ENCODE measurements around the gene PNPLA7. TPM values are rescaled to one million over a fixed set of nuclear protein-coding genes. Genes with fewer than 3 reads are reported as not detected.

PNPLA7 gene
- total RNA-seq, 1 experiment from 2014 or later, result 1.8 TPM

DNA sequence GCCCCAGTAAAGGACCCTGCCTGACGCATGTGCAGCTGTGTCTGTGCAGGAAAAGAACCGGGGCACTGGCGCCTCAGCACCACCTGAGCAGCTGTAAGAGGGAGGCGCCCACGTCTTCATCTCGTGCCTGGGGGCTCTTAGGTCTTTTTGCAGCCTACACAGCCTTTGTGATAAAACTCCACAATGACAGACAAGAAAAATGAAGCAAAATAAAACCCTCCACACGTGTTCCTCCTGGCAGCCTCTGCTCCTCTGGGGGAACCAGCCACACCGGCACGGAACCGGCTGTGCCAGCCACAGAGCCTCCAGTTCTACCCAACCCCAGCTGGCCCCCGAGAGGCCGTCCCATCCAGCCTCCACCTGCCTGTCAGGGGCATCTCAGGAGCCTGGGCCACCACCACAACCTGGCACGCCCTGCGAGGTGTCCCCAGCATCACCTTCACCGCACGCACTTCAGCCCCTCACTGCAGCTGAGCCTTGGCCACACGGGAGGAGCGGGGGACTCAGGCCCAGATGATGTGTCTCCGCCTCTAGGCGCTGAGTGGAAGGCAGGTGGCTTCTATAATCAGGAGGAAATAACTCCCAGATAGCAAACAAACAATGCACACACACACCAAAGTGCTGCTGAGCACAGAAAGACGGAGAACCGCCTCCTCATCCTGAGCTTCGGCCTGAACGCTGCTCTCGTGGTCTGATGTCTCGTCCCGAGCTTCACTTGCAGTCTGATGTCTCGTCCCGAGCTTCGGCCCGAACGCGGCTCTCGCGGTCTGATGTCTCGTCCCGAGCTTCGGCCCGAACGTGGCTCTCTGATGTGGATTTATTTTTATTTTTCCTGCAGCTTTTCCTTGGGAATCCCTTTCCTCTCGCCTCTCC lies 62.5 kb downstream of the PNPLA7 start:
- TF ChIP-seq EZH2phosphoT487 (IDR thresholded peaks at IDR 0.05; ENCODE audit: borderline replicate concordance), result no peak
- no peak for TF ChIP-seq RAD21 (IDR thresholded peaks at IDR 0.05; ENCODE audit: low read depth)
- TF ChIP-seq, protein P1, sequence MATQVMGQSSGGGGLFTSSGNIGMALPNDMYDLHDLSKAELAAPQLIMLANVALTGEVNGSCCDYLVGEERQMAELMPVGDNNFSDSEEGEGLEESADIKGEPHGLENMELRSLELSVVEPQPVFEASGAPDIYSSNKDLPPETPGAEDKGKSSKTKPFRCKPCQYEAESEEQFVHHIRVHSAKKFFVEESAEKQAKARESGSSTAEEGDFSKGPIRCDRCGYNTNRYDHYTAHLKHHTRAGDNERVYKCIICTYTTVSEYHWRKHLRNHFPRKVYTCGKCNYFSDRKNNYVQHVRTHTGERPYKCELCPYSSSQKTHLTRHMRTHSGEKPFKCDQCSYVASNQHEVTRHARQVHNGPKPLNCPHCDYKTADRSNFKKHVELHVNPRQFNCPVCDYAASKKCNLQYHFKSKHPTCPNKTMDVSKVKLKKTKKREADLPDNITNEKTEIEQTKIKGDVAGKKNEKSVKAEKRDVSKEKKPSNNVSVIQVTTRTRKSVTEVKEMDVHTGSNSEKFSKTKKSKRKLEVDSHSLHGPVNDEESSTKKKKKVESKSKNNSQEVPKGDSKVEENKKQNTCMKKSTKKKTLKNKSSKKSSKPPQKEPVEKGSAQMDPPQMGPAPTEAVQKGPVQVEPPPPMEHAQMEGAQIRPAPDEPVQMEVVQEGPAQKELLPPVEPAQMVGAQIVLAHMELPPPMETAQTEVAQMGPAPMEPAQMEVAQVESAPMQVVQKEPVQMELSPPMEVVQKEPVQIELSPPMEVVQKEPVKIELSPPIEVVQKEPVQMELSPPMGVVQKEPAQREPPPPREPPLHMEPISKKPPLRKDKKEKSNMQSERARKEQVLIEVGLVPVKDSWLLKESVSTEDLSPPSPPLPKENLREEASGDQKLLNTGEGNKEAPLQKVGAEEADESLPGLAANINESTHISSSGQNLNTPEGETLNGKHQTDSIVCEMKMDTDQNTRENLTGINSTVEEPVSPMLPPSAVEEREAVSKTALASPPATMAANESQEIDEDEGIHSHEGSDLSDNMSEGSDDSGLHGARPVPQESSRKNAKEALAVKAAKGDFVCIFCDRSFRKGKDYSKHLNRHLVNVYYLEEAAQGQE (IDR thresholded peaks at IDR 0.05; ENCODE audit: low read depth), result no peak
- no peak for TF ChIP-seq SP1 (IDR thresholded peaks at IDR 0.05; ENCODE audit: low read depth)
- TF ChIP-seq TCF7L2 (IDR thresholded peaks at IDR 0.05; ENCODE audit: borderline replicate concordance, extremely low read depth, insufficient read depth, insufficient read length), result no peak
- TF ChIP-seq, protein P2, sequence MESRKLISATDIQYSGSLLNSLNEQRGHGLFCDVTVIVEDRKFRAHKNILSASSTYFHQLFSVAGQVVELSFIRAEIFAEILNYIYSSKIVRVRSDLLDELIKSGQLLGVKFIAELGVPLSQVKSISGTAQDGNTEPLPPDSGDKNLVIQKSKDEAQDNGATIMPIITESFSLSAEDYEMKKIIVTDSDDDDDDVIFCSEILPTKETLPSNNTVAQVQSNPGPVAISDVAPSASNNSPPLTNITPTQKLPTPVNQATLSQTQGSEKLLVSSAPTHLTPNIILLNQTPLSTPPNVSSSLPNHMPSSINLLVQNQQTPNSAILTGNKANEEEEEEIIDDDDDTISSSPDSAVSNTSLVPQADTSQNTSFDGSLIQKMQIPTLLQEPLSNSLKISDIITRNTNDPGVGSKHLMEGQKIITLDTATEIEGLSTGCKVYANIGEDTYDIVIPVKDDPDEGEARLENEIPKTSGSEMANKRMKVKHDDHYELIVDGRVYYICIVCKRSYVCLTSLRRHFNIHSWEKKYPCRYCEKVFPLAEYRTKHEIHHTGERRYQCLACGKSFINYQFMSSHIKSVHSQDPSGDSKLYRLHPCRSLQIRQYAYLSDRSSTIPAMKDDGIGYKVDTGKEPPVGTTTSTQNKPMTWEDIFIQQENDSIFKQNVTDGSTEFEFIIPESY (IDR thresholded peaks at IDR 0.05; ENCODE audit: extremely low read depth, insufficient replicate concordance, low read length), result no peak
- TF ChIP-seq CBX3 (IDR thresholded peaks at IDR 0.05; ENCODE audit: low read depth), result no peak
- TF ChIP-seq POLR2A (IDR thresholded peaks at IDR 0.05; ENCODE audit: borderline replicate concordance, extremely low read depth, insufficient read depth, insufficient read length), result no peak
- no peak for TF ChIP-seq ZFX (IDR thresholded peaks at IDR 0.05)
- TF ChIP-seq EZH2 (IDR thresholded peaks at IDR 0.05), result no peak
- TF ChIP-seq ELF1 (IDR thresholded peaks at IDR 0.05; ENCODE audit: borderline replicate concordance, low read depth), result no peak
- no peak for TF ChIP-seq CEBPB (IDR thresholded peaks at IDR 0.05; ENCODE audit: low read depth)
- BruUV-seq (replicated peaks), result no TSS peak
- H3K27me3 ChIP-seq (ENCODE audit: insufficient read depth, low read length), result no peaks in the 10 kb centered on the region
- no peaks in the 10 kb centered on the region for H3K36me3 ChIP-seq (ENCODE audit: control insufficient read depth in 1 of 2, insufficient read depth in 2 of 2, low read length in 2 of 2)
- no peaks in the 10 kb centered on the region for H3K9me2 ChIP-seq (ENCODE audit: insufficient read depth)
- no peak overlapping the region for H3K9ac ChIP-seq (ENCODE audit: low read length)
- ChIA-PET RAD21 (ENCODE audit: low non-redundant PET in 1 of 2, low total read pairs in 2 of 2, uncharacterized antibody in 2 of 2, unreplicated experiment in 2 of 2) (no interaction called here), CTCF (no interaction called here), POLR2A (no interaction called here)
- no peak overlapping the region for H3K4me3 ChIP-seq (replicated peaks in 1 of 2; ENCODE audit: low read depth in 1 of 2, low read length in 2 of 2)
- H4K20me1 ChIP-seq (ENCODE audit: insufficient read depth), result no peaks in the 10 kb centered on the region
- peaks cover 2 to 4% of the 10 kb centered on the region in 2 experiments; a peak in 3 of 4 replicates for H3K4me1 ChIP-seq (ENCODE audit: control insufficient read depth in 1 of 2, insufficient read depth in 2 of 2, low read length in 2 of 2)
- DNase-seq (ENCODE audit: low read depth, low spot score) (no peak), ATAC-seq (no peak)
- intact Hi-C loops (cut with micrococcal nuclease), result no loop called here
- H3K79me2 ChIP-seq (ENCODE audit: insufficient read depth, low read length), result no peaks in the 10 kb centered on the region
- no peak overlapping the region for H2AFZ ChIP-seq (ENCODE audit: low read depth, low read length, poor library complexity, severe bottlenecking)
- no peaks in the 10 kb centered on the region for H3K9me3 ChIP-seq (ENCODE audit: control insufficient read depth in 1 of 2, insufficient read depth in 1 of 2, low read depth in 1 of 2, low read length in 2 of 2)
- no peak overlapping the region for H3K4me2 ChIP-seq (ENCODE audit: low read length)
- H3K27ac ChIP-seq (ENCODE audit: low read depth, low read length), result no peak overlapping the region
